Esophagus squamous epithelium (tissue), 4 donors: ENCODE data around the gene POSTN.

Source experiments
- CTCF ChIP-seq, 6 experiments: fragments of 450-650 bp in 4 of 6; fragments of 200-600 bp in 2 of 6; sonication (generic) in 2 of 6; IDR thresholded peaks; one replicate each; pipeline ENCODE4 v1.5.1; 2016 to 2019; ENCODE audit warnings: antibody characterized with exemption in 6 of 6, mild to moderate bottlenecking in 4 of 6, moderate library complexity in 4 of 6
- POLR2A ChIP-seq, 4 donors: fragments of 450-650 bp; IDR thresholded peaks; one replicate each; pipeline ENCODE4 v1.6.1; 2017; ENCODE audit warnings: antibody characterized with exemption in 4 of 4, mild to moderate bottlenecking in 4 of 4, moderate library complexity in 3 of 4

GRCh38 chr13:37632294-37632693 is 33.7 kb upstream of the POSTN start:
- TF ChIP-seq CTCF (IDR thresholded peaks at IDR 0.05) (no peak), POLR2A (IDR thresholded peaks at IDR 0.05) (no peak)
